ENCODE results near the gene FBXO11. TPM values are rescaled to one million over a fixed set of nuclear protein-coding genes. Genes with fewer than 3 reads are reported as not detected.

Gene FBXO11
- total and polyA plus RNA-seq, 10 of the 15 experiments (the other 5 are each of a cell fraction or from before 2014, with no cell fraction given): 5.9 to 38.9 (median 22.5) TPM

GRCh38 chr2:47905386-47906156 is 727 bp downstream of the FBXO11 start (continued):
- TF ChIP-seq ZBED1 (IDR thresholded peaks at IDR 0.05; ENCODE audit: borderline replicate concordance) (no peak), TBL1XR1 (IDR thresholded peaks at IDR 0.05; ENCODE audit: low read depth, low read length) (no peak), BCLAF1 (IDR thresholded peaks at IDR 0.05) (no peak), CBX3 (IDR thresholded peaks at IDR 0.05; ENCODE audit: borderline replicate concordance, low read depth) (no peak), PML (IDR thresholded peaks at IDR 0.05; ENCODE audit: low read length) (no peak), ZBTB11 (CRISPR knock-in tag; IDR thresholded peaks at IDR 0.05) (no peak), KLF5 (IDR thresholded peaks at IDR 0.05; ENCODE audit: partially characterized antibody) (no peak), SUZ12 (IDR thresholded peaks at IDR 0.05; ENCODE audit: unreplicated experiment) (no peak), IRF3 (IDR thresholded peaks at IDR 0.05) (no peak), TARDBP (IDR thresholded peaks at IDR 0.05; ENCODE audit: borderline replicate concordance) (0 out of 2 replicates have a peak, but pooled peaks have one; percentile 22), SIX5 (IDR thresholded peaks at IDR 0.05; ENCODE audit: low read depth, low read length, severe bottlenecking) (no peak), YY1 (IDR thresholded peaks at IDR 0.05; ENCODE audit: low read depth, low read length) (0 out of 2 replicates have a peak, but pooled peaks have one; percentile 9), ETV6 (conservative IDR thresholded peaks at IDR 0.05 in 1 of 2, IDR thresholded peaks at IDR 0.05 in 1 of 2; ENCODE audit: borderline replicate concordance in 1 of 2, low read depth in 1 of 2) (no peak), TCF7 (IDR thresholded peaks at IDR 0.05; ENCODE audit: borderline replicate concordance) (no peak), HDAC6 (IDR thresholded peaks at IDR 0.05; ENCODE audit: unreplicated experiment) (no peak), RAD51 (IDR thresholded peaks at IDR 0.05) (no peak), GABPA (IDR thresholded peaks at IDR 0.05; ENCODE audit: low read depth) (no peak), MEF2A (IDR thresholded peaks at IDR 0.05; ENCODE audit: insufficient read depth, low read depth, low read length) (no peak), NFYB (IDR thresholded peaks at IDR 0.05; ENCODE audit: insufficient read depth, low read depth, low read length) (no peak), TAF1 (IDR thresholded peaks at IDR 0.05; ENCODE audit: borderline replicate concordance, low read depth, low read length) (peak; percentile 17; the same call in 1 of the 2 replicates), ZNF24 (IDR thresholded peaks at IDR 0.05) (0 out of 2 replicates have a peak, but pooled peaks have one; percentile 5)
- TF ChIP-seq, protein P1, sequence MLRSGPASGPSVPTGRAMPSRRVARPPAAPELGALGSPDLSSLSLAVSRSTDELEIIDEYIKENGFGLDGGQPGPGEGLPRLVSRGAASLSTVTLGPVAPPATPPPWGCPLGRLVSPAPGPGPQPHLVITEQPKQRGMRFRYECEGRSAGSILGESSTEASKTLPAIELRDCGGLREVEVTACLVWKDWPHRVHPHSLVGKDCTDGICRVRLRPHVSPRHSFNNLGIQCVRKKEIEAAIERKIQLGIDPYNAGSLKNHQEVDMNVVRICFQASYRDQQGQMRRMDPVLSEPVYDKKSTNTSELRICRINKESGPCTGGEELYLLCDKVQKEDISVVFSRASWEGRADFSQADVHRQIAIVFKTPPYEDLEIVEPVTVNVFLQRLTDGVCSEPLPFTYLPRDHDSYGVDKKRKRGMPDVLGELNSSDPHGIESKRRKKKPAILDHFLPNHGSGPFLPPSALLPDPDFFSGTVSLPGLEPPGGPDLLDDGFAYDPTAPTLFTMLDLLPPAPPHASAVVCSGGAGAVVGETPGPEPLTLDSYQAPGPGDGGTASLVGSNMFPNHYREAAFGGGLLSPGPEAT (IDR thresholded peaks at IDR 0.05; ENCODE audit: low read depth): no peak

Measured in GM12878 (cell line).